A549 treated with AZD9567 at 1 μM for 4 hours (cell line): ENCODE data around the gene CBLIF. TPM values are rescaled to one million over a fixed set of nuclear protein-coding genes. Genes with fewer than 3 reads are reported as not detected.

Experiments used
- total RNA-seq: library from RNA; stranded (reverse); fragments of 200-300 nt; extraction: Qiagen RNA extraction; gene quantifications from 5 replicates; pipeline ENCODE4 v1.2.3, GENCODE V29; 2022; ENCODE audit not compliant: insufficient read depth

CBLIF gene
- not detected in 5 replicates for total RNA-seq

GRCh38 chr11:59845399-59845798 lies at the start of gene CBLIF:
Gene CBLIF, minus strand, starts transcription at chr11:59845499. Its CDS starts 46 bp downstream, at chr11:59845453.

GRCh38 chr11:59878575-59878974 lies 33.3 kb upstream of the CBLIF start, which contains the start of gene OOSP3:
Gene OOSP3, plus strand, starts transcription at chr11:59878782. Its CDS starts 27 bp downstream, at chr11:59878809.

GRCh38 chr11:59866397-59866796 lies 21.1 kb upstream of the CBLIF start, which contains the start of gene TCN1:
Gene TCN1, minus strand, starts transcription at chr11:59866487. Its CDS starts 17 bp downstream, at chr11:59866470.

GRCh38 chr11:59810189-59810910 lies 34.9 kb downstream of the CBLIF start, which contains the start of gene MRPL16:
Gene MRPL16, minus strand, starts transcription at chr11:59810778. Its CDS starts 120 bp downstream, at chr11:59810658.

Other genes with a start within 250 kb of the CBLIF start
- 28.6 to 30.7 TPM (median 29.6 TPM) in 5 replicates for gene OSBP, start 229.7 kb downstream of the CBLIF start, total RNA-seq
- 41.1 to 51.4 TPM (median 45.7 TPM) in 5 replicates for gene PATL1, start 176.5 kb downstream of the CBLIF start, total RNA-seq
- gene OR10V1, start 131.7 kb downstream of the CBLIF start, total RNA-seq = not detected in 5 replicates
- gene STX3, start 90.1 kb downstream of the CBLIF start, total RNA-seq = 19.7 to 26.4 TPM (median 23.3 TPM) in 5 replicates
- gene MRPL16, start 34.7 kb downstream of the CBLIF start, total RNA-seq = 63.5 to 82.2 TPM (median 66.3 TPM) in 5 replicates
- gene TCN1, start 21.0 kb upstream of the CBLIF start, total RNA-seq = 0.09 to 0.26 TPM (median 0.20 TPM) in 3 of 5 replicates, not detected in the others
- not detected in 5 replicates for gene OOSP3, start 33.3 kb upstream of the CBLIF start, total RNA-seq
- not detected in 5 replicates for gene OOSP1, start 92.9 kb upstream of the CBLIF start, total RNA-seq
- not detected in 5 replicates for gene OOSP4A, start 118.5 kb upstream of the CBLIF start, total RNA-seq
- not detected in 5 replicates for gene OOSP4B, start 171.7 kb upstream of the CBLIF start, total RNA-seq
- gene OOSP2, start 194.9 kb upstream of the CBLIF start, total RNA-seq = not detected in 5 replicates
- not detected in 5 replicates for gene MS4A3, start 211.2 kb upstream of the CBLIF start, total RNA-seq
- not detected in 5 replicates for gene MS4A2, start 243.2 kb upstream of the CBLIF start, total RNA-seq